GM20431 (cell line): ENCODE results near the gene MCOLN1.
"Not testable (repeated sequence)": the region's sequence is repeated elsewhere in the genome, so short reads cannot be mapped to it uniquely, and the experiment has no call there.

ENCODE experiments used
- in situ Hi-C: fragments of 300-500 bp; cut with MseI, MboI; formaldehyde crosslinking; loops from one replicate; pipeline ENCODE4 v1.15.0; 2020; ENCODE audit warnings: low sequenced_read_pairs; ENCODE audit not compliant: unreplicated experiment

Gene MCOLN1

GRCh38 chr19:7560255-7560654, 37.8 kb downstream of the MCOLN1 start:
- in situ Hi-C loops: loop anchor here (25.0 kb wide), 1 partner anchor 252 kb away; no protein-coding TSS in a partner anchor

DNA sequence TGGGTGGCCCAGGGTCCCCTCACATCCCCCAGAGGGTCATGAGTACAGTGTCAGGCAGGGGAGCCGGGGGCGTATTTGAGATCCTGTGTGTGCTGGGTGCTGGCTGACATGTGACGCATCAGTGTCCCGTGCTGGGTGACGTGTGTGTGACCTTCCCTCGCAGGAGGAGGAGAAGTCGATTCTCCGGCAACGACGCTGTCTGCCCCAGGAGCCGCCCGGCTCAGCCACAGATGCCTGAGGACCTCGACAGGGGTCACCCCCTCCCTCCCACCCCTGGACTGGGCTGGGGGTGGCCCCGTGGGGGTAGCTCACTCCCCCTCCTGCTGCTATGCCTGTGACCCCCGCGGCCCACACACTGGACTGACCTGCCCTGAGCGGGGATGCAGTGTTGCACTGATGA, 38.9 kb downstream of the MCOLN1 start:
- in situ Hi-C loops: loop anchor here (25.0 kb wide), 1 partner anchor 251 kb away; no protein-coding TSS in a partner anchor

GRCh38 chr19:7562646-7563393, 40.4 kb downstream of the MCOLN1 start:
- in situ Hi-C loops: loop anchor here (25.0 kb wide), 1 partner anchor 249 kb away; no protein-coding TSS in a partner anchor

- in situ Hi-C loops: loop anchor here (25.0 kb wide), 1 partner anchor 247 kb away; no protein-coding TSS in a partner anchor
Observed at GRCh38 chr19:7564866-7565265, 42.4 kb downstream of the MCOLN1 start.

GRCh38 chr19:7565332-7565731, 42.9 kb downstream of the MCOLN1 start:
- in situ Hi-C loops: loop anchor here (25.0 kb wide), 1 partner anchor 247 kb away; no protein-coding TSS in a partner anchor

- in situ Hi-C loops: loop anchor here (25.0 kb wide), 1 partner anchor 242 kb away; no protein-coding TSS in a partner anchor
Observed at GRCh38 chr19:7570761-7571160, 48.3 kb downstream of the MCOLN1 start.

DNA sequence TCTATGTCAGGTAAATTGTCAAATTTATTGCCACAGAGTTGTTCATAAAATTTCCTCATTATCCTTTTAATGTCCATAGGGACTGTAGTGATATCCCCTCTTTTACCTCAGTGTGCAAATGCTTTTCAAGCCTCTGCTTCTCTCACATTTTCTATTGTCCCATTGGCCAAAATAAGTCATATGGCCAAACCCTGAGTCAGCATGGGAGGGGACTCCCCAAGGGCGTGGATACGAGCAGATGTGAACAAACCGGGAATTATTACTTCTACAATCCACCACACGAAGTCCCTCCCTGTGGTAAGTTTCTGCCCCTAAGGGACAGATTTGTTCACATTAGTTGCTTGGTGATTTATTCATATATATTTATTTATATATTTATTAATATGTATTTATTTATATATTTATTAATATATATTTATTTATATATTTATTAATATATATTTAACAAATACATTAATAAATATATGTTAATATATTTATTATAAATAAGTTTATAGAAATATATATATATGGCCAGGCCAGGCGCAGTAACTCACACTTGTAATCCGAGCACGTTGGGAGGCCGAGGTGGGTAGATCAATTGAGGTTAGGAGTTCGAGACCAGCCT, 53.1 kb downstream of the MCOLN1 start:
- in situ Hi-C loops: no loop called here

DNA sequence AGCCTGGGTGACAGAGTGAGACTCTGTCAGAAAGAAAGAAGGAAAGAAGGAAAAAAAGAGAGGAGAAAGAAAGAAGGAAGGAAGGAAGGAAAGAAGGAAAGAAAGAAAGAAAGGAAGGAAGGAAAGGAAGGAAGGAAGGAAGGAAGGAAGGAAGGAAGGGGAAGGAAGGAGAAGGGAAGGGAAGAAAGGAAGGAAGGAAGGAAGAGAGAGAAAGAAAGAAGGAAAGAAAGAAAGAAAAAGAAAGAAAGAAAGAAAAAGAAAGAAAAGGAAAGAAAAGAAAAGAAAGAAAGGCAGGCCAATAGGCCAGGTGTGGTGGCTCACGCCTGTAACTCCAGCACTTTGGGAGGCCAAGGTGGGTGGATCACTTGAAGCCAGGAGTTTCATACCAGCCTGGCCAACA, 55.0 kb downstream of the MCOLN1 start:
- in situ Hi-C loops: not testable (repeated sequence)

- in situ Hi-C loops: no loop called here
Observed at GRCh38 chr19:7578127-7578526, 55.7 kb downstream of the MCOLN1 start.

- in situ Hi-C loops: no loop called here
Observed at GRCh38 chr19:7579182-7579581, 56.8 kb downstream of the MCOLN1 start.

DNA sequence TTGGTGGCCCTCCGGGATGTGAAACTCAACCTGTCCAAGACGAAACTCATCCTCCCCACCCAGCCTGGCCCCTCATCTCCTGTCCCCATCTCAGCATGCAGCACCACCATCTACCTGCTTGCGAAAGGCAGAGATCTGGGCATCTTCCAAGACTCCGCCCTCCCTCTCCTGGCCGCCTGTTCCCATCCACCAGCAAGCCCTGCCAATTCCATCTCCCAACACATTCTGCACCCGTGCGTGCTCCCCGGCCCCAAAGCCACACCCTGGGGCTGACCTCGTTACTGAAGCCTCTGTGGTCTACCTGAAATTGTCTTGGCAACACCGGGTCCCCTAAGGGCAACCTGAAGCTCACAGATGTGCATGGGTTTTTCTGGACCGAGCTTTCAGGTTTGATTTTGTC, 60.0 kb downstream of the MCOLN1 start:
- in situ Hi-C loops: no loop called here
